SK-N-MC (cell line): ENCODE measurements around the gene TRPM2.

ENCODE experiments used
- EZH2 ChIP-seq: fragments of 200-600 bp; sonication (generic); IDR thresholded peaks from one replicate; pipeline ENCODE4 v1.6.1; 2017; ENCODE audit warnings: antibody characterized with exemption
- FOXP2 ChIP-seq: optimal IDR thresholded peaks from 2 replicates; pipeline ENCODE3; 2011; ENCODE audit warnings: mild to moderate bottlenecking, moderate library complexity; ENCODE audit not compliant: insufficient read depth; ENCODE audit errors: extremely low read length, control extremely low read depth
- POLR2AphosphoS5 ChIP-seq: IDR thresholded peaks from 2 replicates; pipeline ENCODE4 v1.6.1; 2012; ENCODE audit warnings: mild to moderate bottlenecking, low read depth, low read length, borderline replicate concordance

- TF ChIP-seq POLR2AphosphoS5 (no peak), EZH2 (no peak), FOXP2 (no peak)
These were observed 110.3 kb downstream of the TRPM2 start for GRCh38 chr21:44463724-44464123.
